Measurements from ENCODE around the gene PSEN1. TPM values are rescaled to one million over a fixed set of nuclear protein-coding genes. Genes with fewer than 3 reads are reported as not detected.

The PSEN1 gene
- total RNA-seq, 1 experiment from 2014 or later = 49.9 TPM

- Histone ChIP-seq H3K79me2 (ENCODE audit: insufficient read depth, low read length) (no peaks in the 10 kb centered on the region), H2BK20ac (ENCODE audit: low read depth, low read length, poor library complexity, severe bottlenecking) (no peak overlapping the region), H3K4me1 (ENCODE audit: insufficient read depth, low read length) (no peaks in the 10 kb centered on the region), H2BK12ac (ENCODE audit: insufficient read length, low read depth, low read length) (no peak overlapping the region), H4K5ac (ENCODE audit: insufficient read length, low read depth, low read length) (no peak overlapping the region), H4K20me1 (ENCODE audit: control insufficient read depth, insufficient read depth, insufficient read length) (no peaks in the 10 kb centered on the region), H3K79me1 (ENCODE audit: insufficient read depth, low read depth, low read length, poor library complexity, severe bottlenecking) (no peaks in the 10 kb centered on the region), H3K4me2 (ENCODE audit: insufficient read depth, insufficient read length, low read length) (no peak overlapping the region), H3K27ac (ENCODE audit: insufficient read length, low read depth, low read length) (no peak overlapping the region), H2BK120ac (ENCODE audit: low read depth, low read length, poor library complexity, severe bottlenecking) (no peak overlapping the region), H3K4ac (ENCODE audit: low read depth, low read length) (no peak overlapping the region), H2BK15ac (ENCODE audit: low read depth, low read length) (no peak overlapping the region), H3K18ac (ENCODE audit: insufficient read length, low read depth, low read length) (no peak overlapping the region), H3K9me3 (ENCODE audit: control insufficient read depth, low read depth, low read length) (no peaks in the 10 kb centered on the region), H3K56ac (ENCODE audit: insufficient read length, low read depth, low read length) (no peak overlapping the region), H3T11ph (ENCODE audit: low read length) (no peak overlapping the region), H3K23me2 (ENCODE audit: insufficient read length, low read depth, low read length, poor library complexity, severe bottlenecking) (no peaks in the 10 kb centered on the region), H3K9ac (ENCODE audit: extremely low read depth, insufficient read length, low read length) (no peak overlapping the region), H3K14ac (ENCODE audit: insufficient read depth, low read length) (no peak overlapping the region), H4K91ac (ENCODE audit: insufficient read length, low read depth, low read length) (no peak overlapping the region), H2AK5ac (ENCODE audit: insufficient read length, low read length) (no peak overlapping the region), H2BK5ac (ENCODE audit: insufficient read length, low read length) (no peak overlapping the region), H3K27me3 (ENCODE audit: insufficient read depth, low read length) (no peaks in the 10 kb centered on the region), H2AFZ (ENCODE audit: low read length) (no peak overlapping the region), H4K8ac (replicated peaks; ENCODE audit: insufficient read length, low read depth, low read length) (no peak overlapping the region), H3K23ac (ENCODE audit: insufficient read length, low read depth, low read length) (no peak overlapping the region)
- Mint-ChIP-seq H3K4me3 (no peak overlapping the region), H3K27me3 (ENCODE audit: low read depth) (no peaks in the 10 kb centered on the region), H3K27ac (peak overlapping the region in 1 of 3 experiments; percentile 26; a peak in 1 of 7 replicates), H3K36me3 (ENCODE audit: insufficient read depth in 1 of 3, low read depth in 3 of 3) (peaks cover 43 to 74% (median 72%) of the 10 kb centered on the region in 3 experiments), H3K4me1 (peaks cover 7% of the 10 kb centered on the region in 2 experiments), H3K9me3 (peaks cover 3 to 4% of the 10 kb centered on the region in 2 experiments; a peak in 4 of 5 replicates)
- WGBS (ENCODE audit: extremely low coverage, insufficient read length, low lambda C conversion rate) = no CpG with 5 or more reads among the region's 2 CpGs
- no peak; the same call in 2 of the 3 replicates for TF ChIP-seq CTCF (conservative IDR thresholded peaks at IDR 0.05)
- no peak for DNase-seq
Measured at GRCh38 chr14:73203527-73203926, 67.2 kb downstream of the PSEN1 start.
